Uterus (tissue), 4 donors: Measurements from ENCODE around the gene FHIP1B. TPM values are rescaled to one million over a fixed set of nuclear protein-coding genes. Genes with fewer than 3 reads are reported as not detected.

Source experiments
- DNase-seq, 2 donors: peaks; one replicate each; pipeline ENCODE4 v3.0.0-alpha.2; 2019 to 2020
- H3K27ac ChIP-seq, 2 donors: fragments of 200-600 bp; sonication (generic); 1 replicate in 1 of 2; 2 replicates in 1 of 2; pipeline ENCODE4 v1.5.1; 2016 to 2018
- H3K27me3 ChIP-seq, 2 donors: fragments of 200-600 bp; sonication (generic); one replicate each; pipeline ENCODE4 v1.5.1; 2018 to 2019; ENCODE audit warnings: control low read depth in 1 of 2
- H3K36me3 ChIP-seq, 2 donors: fragments of 200-600 bp; sonication (generic); one replicate each; pipeline ENCODE4 v1.5.1; 2019; ENCODE audit warnings: control low read depth in 1 of 2
- H3K4me1 ChIP-seq, 2 donors: fragments of 200-600 bp; sonication (generic); one replicate each; pipeline ENCODE4 v1.5.1; 2018 to 2019; ENCODE audit warnings: control low read depth in 1 of 2
- H3K4me3 ChIP-seq, 2 donors: fragments of 200-600 bp; sonication (generic); 1 replicate in 1 of 2; 2 replicates in 1 of 2; pipeline ENCODE4 v1.5.1; 2018 to 2019; ENCODE audit warnings: mild to moderate bottlenecking in 1 of 2
- H3K9me3 ChIP-seq, 2 donors: fragments of 200-600 bp; sonication (generic); one replicate each; pipeline ENCODE4 v1.5.1; 2019; ENCODE audit warnings: control low read depth in 1 of 2
- POLR2A ChIP-seq, 2 donors: fragments of 450-650 bp; IDR thresholded peaks; one replicate each; pipeline ENCODE4 v1.6.1; 2016; ENCODE audit warnings: antibody characterized with exemption in 2 of 2, mild to moderate bottlenecking in 1 of 2, moderate library complexity in 1 of 2
- intact Hi-C: fragments of 100-400 bp; cut with DNase I; formaldehyde crosslinking; loops from one replicate; pipeline ENCODE4 v1.15.1; 2023; ENCODE audit warnings: low total_unique reads
- total RNA-seq, 4 donors: library from RNA; depleted of rRNA in 3 of 4; stranded (reverse); fragments of >200 nt in 3 of 4; gene quantifications; one replicate each; pipeline versions ENCODE4 v1.1.0 to v1.2.4, GENCODE V29; 2014 to 2023
- TF ChIP-seq, protein P1 (sequence below), 4 experiments: fragments of 200-600 bp in 2 of 4; fragments of 450-650 bp in 2 of 4; sonication (generic) in 2 of 4; IDR thresholded peaks; one replicate each; pipeline ENCODE4 v1.5.1; 2016 to 2019; ENCODE audit warnings: antibody characterized with exemption in 4 of 4, mild to moderate bottlenecking in 2 of 4, moderate library complexity in 1 of 4
- donor health status: DM: yes; HTN: yes; CAD: no.

FHIP1B gene
- total RNA-seq, 4 donors from 2014 or later, result 15.4 to 39.8 (median 30.7) TPM

DNA sequence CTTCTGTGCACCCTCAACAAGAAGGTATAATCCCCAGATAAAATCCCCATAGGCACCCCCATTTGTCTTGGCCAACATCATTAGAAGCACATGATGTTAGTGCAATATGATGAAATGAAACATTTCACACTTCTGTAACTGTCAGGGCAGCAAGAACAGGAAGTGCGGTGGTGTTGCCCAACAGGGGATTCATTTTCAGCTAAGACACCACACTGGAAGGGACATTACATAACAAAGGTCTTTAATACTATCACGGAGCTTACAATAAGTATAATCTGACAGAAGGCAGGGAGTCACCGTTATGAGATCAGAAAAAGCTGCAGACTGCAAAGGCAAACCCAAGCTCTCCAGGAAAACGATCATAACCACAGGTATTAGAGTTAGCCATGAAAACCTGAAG, 33.5 kb downstream of the FHIP1B start:
- Histone ChIP-seq H3K4me3 (no peak overlapping the region), H3K9me3 (no peaks in the 10 kb centered on the region), H3K36me3 (no peaks in the 10 kb centered on the region), H3K27ac (no peak overlapping the region), H3K4me1 (no peaks in the 10 kb centered on the region), H3K27me3 (no peaks in the 10 kb centered on the region)
- DNase-seq, result no peak
- intact Hi-C loops, result no loop called here
- TF ChIP-seq, protein P1, sequence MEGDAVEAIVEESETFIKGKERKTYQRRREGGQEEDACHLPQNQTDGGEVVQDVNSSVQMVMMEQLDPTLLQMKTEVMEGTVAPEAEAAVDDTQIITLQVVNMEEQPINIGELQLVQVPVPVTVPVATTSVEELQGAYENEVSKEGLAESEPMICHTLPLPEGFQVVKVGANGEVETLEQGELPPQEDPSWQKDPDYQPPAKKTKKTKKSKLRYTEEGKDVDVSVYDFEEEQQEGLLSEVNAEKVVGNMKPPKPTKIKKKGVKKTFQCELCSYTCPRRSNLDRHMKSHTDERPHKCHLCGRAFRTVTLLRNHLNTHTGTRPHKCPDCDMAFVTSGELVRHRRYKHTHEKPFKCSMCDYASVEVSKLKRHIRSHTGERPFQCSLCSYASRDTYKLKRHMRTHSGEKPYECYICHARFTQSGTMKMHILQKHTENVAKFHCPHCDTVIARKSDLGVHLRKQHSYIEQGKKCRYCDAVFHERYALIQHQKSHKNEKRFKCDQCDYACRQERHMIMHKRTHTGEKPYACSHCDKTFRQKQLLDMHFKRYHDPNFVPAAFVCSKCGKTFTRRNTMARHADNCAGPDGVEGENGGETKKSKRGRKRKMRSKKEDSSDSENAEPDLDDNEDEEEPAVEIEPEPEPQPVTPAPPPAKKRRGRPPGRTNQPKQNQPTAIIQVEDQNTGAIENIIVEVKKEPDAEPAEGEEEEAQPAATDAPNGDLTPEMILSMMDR (IDR thresholded peaks at IDR 0.05), result no peak
- TF ChIP-seq POLR2A (IDR thresholded peaks at IDR 0.05), result no peak

DNA sequence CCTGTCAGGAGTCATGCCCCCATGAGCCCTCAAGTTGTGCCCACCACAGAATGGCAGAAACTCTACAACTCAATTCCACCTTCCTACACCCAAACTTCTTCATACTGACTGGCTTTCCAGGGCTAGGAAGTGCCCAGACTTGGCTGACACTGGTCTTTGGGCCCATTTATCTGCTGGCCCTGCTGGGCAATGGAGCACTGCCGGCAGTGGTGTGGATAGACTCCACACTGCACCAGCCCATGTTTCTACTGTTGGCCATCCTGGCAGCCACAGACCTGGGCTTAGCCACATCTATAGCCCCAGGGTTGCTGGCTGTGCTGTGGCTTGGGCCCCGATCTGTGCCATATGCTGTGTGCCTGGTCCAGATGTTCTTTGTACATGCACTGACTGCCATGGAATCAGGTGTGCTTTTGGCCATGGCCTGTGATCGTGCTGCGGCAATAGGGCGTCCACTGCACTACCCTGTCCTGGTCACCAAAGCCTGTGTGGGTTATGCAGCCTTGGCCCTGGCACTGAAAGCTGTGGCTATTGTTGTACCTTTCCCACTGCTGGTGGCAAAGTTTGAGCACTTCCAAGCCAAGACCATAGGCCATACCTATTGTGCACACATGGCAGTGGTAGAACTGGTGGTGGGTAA, 35.1 kb downstream of the FHIP1B start, which contains the start of gene OR52W1:
OR52W1 (plus strand) TSS at position 51 of the 637 bp plus-strand sequence; CDS start at position 51, 0 bp downstream.
- Histone ChIP-seq H3K4me1 (no peaks in the 10 kb centered on the region), H3K27me3 (no peaks in the 10 kb centered on the region), H3K36me3 (no peaks in the 10 kb centered on the region), H3K27ac (no peak within 1 kb of the TSS), H3K9me3 (no peaks in the 10 kb centered on the region), H3K4me3 (no peak within 1 kb of the TSS)
- TF ChIP-seq, protein P1 (IDR thresholded peaks at IDR 0.05), result no peak
- TF ChIP-seq POLR2A (IDR thresholded peaks at IDR 0.05), result no peak
- DNase-seq, result no peak
- intact Hi-C loops, result no loop called here

DNA sequence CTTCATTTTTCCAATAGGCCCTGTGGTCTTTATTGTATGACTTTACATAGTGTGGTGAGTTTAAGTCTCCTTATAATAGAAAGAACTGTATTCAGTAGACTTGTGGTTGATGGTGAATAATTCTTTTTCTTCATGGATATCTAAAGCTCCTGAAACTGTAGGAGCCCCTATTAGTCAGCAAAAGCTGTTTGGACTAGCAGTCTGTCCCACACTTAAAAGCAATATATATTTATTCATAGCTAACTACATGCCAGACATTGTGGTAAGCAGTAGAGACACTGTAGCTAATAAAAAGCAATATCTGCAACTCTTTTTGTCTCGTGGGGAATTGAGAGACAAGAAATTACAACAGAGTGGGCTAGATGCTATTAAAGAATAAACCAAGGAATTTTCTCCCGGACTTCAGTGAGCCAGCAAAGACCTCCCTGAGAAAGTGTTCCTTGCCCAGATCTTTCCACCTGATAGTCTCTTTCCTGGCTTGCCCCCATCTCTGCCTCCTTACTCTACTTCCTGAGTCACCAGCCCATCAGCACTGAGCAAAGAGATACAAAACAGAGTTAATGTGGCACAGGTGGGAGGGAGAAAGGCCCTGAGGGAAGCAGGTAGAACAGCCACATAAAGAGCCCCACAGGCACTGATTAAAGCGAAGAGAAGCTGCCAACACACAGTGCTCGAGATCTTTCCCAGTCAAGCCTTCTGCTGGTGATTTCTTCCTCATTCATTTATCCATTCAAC, 36.8 kb downstream of the FHIP1B start:
- Histone ChIP-seq H3K27me3 (no peaks in the 10 kb centered on the region), H3K9me3 (no peaks in the 10 kb centered on the region), H3K27ac (no peak overlapping the region), H3K36me3 (no peaks in the 10 kb centered on the region), H3K4me1 (no peaks in the 10 kb centered on the region), H3K4me3 (no peak overlapping the region)
- no peak for DNase-seq
- TF ChIP-seq, protein P1 (IDR thresholded peaks at IDR 0.05), result no peak
- no peak for TF ChIP-seq POLR2A (IDR thresholded peaks at IDR 0.05)
- intact Hi-C loops, result no loop called here

DNA sequence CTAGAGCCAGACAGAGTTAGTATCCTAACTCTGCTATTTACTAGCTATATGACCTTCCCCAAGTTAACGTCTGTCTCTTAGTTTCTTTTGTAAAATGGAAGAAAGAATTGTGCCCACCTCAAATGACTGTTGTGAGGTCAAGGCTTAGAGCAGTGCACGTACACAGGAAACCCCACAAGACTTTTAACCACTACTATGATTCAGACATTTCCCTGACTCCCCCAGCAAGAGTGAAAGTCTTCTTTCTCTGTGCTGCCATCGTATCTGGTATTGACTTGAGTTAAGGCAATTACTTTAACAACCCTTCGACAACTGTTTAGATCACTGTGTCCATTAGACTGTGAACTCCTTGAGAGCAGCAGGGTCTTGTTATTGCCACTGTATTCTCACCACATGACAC, 38.0 kb downstream of the FHIP1B start:
- Histone ChIP-seq H3K9me3 (no peaks in the 10 kb centered on the region), H3K27ac (no peak overlapping the region), H3K4me3 (no peak overlapping the region), H3K36me3 (no peaks in the 10 kb centered on the region), H3K4me1 (no peaks in the 10 kb centered on the region), H3K27me3 (no peaks in the 10 kb centered on the region)
- DNase-seq, result no peak
- intact Hi-C loops, result no loop called here
- no peak for TF ChIP-seq POLR2A (IDR thresholded peaks at IDR 0.05)
- TF ChIP-seq, protein P1 (IDR thresholded peaks at IDR 0.05), result no peak

DNA sequence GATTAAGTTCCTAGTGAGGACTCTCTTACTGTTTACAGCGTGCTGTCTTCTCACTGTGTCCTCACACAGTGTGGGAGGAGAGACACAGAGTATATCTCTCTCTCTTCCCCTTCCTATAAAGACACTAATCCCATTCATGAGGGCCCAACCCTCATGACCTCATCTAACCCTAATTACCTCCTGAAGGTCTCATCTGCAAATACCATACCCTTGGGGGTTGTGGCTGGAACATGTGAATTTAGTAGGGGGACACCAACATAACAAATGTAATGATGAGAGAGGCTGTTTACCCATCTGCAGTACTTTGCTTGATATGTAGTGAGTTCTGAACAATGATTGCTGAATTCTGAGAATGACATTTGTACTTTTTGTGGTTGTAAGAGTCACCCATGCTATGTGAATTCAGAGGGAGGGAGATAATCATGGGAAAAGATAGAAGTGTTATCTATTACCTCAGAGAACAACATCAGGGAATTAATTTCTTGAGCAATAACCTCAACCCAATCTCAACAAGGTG, 40.3 kb downstream of the FHIP1B start:
- Histone ChIP-seq H3K27ac (no peak overlapping the region), H3K4me3 (no peak overlapping the region), H3K9me3 (no peaks in the 10 kb centered on the region), H3K36me3 (no peaks in the 10 kb centered on the region), H3K4me1 (no peaks in the 10 kb centered on the region), H3K27me3 (no peaks in the 10 kb centered on the region)
- intact Hi-C loops, result no loop called here
- no peak for DNase-seq
- TF ChIP-seq, protein P1 (IDR thresholded peaks at IDR 0.05), result no peak
